Loucy (cell line): ENCODE data around the gene B4GALNT4.

ENCODE experiments used
- CTCF ChIP-seq: fragments of 200-600 bp; sonication (generic); conservative IDR thresholded peaks from 2 replicates; pipeline ENCODE4 v1.5.1; 2014; ENCODE audit warnings: mild to moderate bottlenecking, antibody characterized with exemption, low read length
- EZH2phosphoT487 ChIP-seq: fragments of 200-600 bp; IDR thresholded peaks from 2 replicates; pipeline ENCODE4 v1.6.1; 2018; ENCODE audit warnings: antibody characterized with exemption, mild to moderate bottlenecking, moderate library complexity, borderline replicate concordance

GRCh38 chr11:429931-430456, 60.7 kb downstream of the B4GALNT4 start:
- TF ChIP-seq CTCF (no peak), EZH2phosphoT487 (no peak)
